CD4-positive, alpha-beta T cell treated with Interleukin-15 for 4 hours (primary cell): ENCODE data around the gene METAP2.

Experiments used
- DNase-seq: peaks from one replicate; pipeline ENCODE4 v3.0.0-alpha.2; 2020; ENCODE audit warnings: low spot score

The METAP2 gene

DNA sequence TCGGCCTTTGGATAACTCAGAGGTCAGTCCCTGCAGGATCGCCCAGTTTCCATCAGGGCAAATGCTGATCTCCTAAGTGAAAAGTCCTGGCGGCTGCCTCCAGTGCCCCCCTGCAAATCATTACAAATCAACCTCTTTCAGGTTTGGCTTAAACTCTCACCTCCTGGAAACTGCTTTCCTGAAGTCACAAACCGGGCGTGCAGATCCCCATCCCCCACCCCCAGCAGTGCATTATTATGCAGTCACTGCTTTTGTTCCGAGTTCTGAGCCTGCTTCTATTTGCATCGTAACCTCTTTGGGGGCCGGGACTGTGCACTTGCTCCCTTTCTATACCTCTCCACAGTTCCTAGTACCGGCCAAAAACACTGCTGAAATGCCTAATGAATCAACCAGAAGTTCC lies 77.4 kb downstream of the METAP2 start, which contains the start of gene USP44:
USP44 (minus strand) TSS at position 172 of the 400 bp plus-strand sequence. CDS start 17,220 bp downstream, outside the sequence.
- DNase-seq = no peak

DNA sequence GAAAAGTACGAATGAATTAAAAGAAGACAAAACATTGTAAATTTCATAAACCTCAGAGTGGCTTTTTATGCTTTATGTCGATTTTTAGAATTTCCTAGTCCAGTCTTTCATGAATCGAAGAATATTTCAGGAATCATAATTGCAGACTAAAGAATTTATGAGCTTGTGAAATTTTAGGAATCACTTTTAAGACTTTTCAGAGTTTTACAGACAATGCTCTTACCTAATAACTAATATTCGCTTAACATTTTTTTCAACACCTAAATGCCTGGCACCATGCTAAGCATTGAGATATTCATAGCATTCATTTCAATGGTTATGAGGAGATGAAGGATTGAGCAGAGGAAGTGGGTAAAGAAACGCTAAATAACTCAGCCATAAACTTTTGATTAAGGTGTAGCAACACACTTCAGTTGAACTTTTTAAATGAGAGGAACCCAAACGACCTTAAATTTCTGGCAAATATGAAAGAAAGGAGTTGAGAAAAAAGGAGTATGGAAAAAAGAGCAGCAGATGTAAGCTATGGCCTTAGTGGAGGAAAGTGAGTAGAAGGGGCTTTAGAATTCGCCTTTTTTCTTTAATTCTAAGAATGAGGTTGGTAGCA lies 78.1 kb downstream of the METAP2 start:
- no peak for DNase-seq

DNA sequence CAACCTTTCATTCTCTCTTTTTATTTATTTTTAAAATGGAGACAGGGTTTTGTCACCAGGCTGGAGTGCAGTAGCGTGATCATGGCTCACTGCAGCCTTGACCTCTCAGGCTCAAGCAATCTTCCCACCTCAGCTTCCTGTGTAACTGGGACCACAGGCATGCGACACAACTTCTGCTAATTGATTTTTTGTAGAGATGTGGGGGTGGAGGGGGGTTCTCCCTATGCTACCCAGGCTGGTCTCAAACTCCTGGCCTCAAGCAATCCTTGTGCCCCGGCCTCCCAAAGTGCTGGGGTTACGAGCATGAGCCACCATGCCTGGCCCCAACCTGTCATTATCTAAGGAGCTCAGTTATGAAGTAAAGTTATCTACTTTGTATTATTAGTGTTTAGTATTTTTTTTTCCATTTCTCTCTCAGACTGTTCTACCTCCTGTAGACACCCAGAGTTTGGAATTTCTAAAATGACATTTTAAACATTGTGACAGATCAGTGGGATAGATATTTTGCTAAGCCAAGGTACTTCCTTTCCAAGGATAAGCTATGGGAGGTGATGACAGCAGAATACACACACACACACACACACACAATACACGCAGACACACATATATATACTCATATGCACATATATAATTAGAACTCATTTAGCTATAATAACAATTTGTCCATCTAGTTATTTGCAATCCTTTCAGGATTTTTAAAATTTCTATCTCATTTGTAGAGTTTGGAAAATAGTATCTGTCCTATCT lies 79.4 kb downstream of the METAP2 start:
- no peak for DNase-seq

DNA sequence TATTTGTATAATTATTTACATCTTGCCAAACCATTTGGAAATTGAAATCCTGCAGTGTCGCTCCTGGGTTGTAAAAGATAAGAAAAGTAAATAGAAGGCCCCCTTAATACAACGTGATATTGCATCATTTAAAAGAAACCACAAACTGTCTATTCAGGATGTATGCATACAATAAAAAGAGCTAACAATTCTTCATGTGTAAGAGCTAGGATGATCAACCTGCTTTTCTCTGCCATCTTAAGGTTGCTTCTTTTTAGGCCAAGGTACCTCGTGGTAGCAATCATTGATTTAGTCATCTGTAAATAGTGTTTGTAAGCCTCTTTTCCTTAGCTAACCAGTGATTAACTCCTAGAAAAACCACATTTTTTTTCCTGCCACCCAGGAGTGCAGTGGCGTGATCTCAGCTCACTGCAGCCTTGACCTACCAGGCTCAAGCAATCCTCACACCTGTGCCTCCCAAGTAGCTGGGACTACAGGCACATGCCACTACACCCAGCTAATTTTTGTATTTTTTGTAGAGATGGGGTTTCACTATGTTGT lies 80.7 kb downstream of the METAP2 start:
- DNase-seq = no peak

DNA sequence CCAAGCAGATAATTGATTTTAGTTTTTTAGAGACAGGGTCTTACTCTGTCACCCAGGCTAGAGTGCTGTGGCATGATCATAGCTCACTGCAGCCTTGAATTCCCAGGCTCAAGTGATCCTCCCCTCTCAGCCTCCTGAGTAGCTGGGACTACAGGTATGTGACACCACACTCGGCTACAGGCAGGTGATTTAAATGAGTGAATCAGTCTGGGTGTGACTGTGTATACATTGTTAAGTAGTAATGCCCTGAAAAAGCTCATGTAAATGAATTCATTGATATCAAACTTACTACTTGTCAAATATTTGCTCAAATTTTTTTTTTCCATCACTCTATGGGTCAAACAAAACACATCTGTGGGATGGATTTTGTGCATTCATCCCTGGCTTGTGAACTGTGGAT lies 83.7 kb downstream of the METAP2 start:
- no peak for DNase-seq
